ENCODE measurements around the gene KAZN. TPM values are rescaled to one million over a fixed set of nuclear protein-coding genes. Genes with fewer than 3 reads are reported as not detected.

The KAZN gene
- total RNA-seq, 4 donors from 2014 or later: 0.77 to 12.3 (median 4.9) TPM

- no peaks in the 10 kb centered on the region for H3K27me3 ChIP-seq
- no peak overlapping the region for H3K4me3 ChIP-seq
- TF ChIP-seq CTCF (IDR thresholded peaks at IDR 0.05) (no peak), POLR2A (IDR thresholded peaks at IDR 0.05) (no peak)
- DNase-seq: no peak
- no peaks in the 10 kb centered on the region for H3K9me3 ChIP-seq
- intact Hi-C loops (cut with DNase I; ENCODE audit: low total_unique reads): no loop called here
- no peaks in the 10 kb centered on the region for H3K36me3 ChIP-seq
- no peaks in the 10 kb centered on the region for H3K4me1 ChIP-seq
- no peak overlapping the region for H3K27ac ChIP-seq
These were observed 378.9 kb downstream of the KAZN start for GRCh38 chr1:14977338-14977931.

- no peaks in the 10 kb centered on the region for H3K36me3 ChIP-seq
- H3K27me3 ChIP-seq: no peaks in the 10 kb centered on the region
- TF ChIP-seq POLR2A (IDR thresholded peaks at IDR 0.05): no peak
- TF ChIP-seq CTCF (IDR thresholded peaks at IDR 0.05): no peak
- no peak overlapping the region for H3K4me3 ChIP-seq
- no peaks in the 10 kb centered on the region for H3K9me3 ChIP-seq
- H3K4me1 ChIP-seq: no peaks in the 10 kb centered on the region
- H3K27ac ChIP-seq: no peak overlapping the region
- intact Hi-C loops (cut with DNase I; ENCODE audit: low total_unique reads): no loop called here
- DNase-seq: peak; percentile 25 to 28
These were observed 382.2 kb downstream of the KAZN start for GRCh38 chr1:14980621-14981218.

- H3K27ac ChIP-seq: no peak overlapping the region
- no peak for DNase-seq
- TF ChIP-seq CTCF (IDR thresholded peaks at IDR 0.05) (no peak), POLR2A (IDR thresholded peaks at IDR 0.05) (no peak)
These were observed 383.5 kb downstream of the KAZN start for GRCh38 chr1:14982029-14982428.

GRCh38 chr1:14983277-14983676, 384.8 kb downstream of the KAZN start:
- Histone ChIP-seq H3K27me3 (no peaks in the 10 kb centered on the region), H3K9me3 (no peaks in the 10 kb centered on the region), H3K4me3 (no peak overlapping the region), H3K4me1 (no peaks in the 10 kb centered on the region), H3K27ac (no peak overlapping the region), H3K36me3 (no peaks in the 10 kb centered on the region)
- TF ChIP-seq POLR2A (IDR thresholded peaks at IDR 0.05) (no peak), CTCF (IDR thresholded peaks at IDR 0.05) (no peak)
- intact Hi-C loops (cut with DNase I; ENCODE audit: low total_unique reads): no loop called here
- no peak for DNase-seq

More at GRCh38 chr1:14982029-14982428, 383.5 kb downstream of the KAZN start:
- intact Hi-C loops (cut with DNase I; ENCODE audit: low total_unique reads): no loop called here
- no peaks in the 10 kb centered on the region for H3K36me3 ChIP-seq
- no peak overlapping the region for H3K4me3 ChIP-seq
- H3K9me3 ChIP-seq: no peaks in the 10 kb centered on the region
- no peaks in the 10 kb centered on the region for H3K4me1 ChIP-seq
- H3K27me3 ChIP-seq: no peaks in the 10 kb centered on the region

- Histone ChIP-seq H3K27me3 (no peaks in the 10 kb centered on the region), H3K27ac (no peak overlapping the region), H3K4me1 (no peaks in the 10 kb centered on the region), H3K4me3 (no peak overlapping the region), H3K9me3 (no peaks in the 10 kb centered on the region), H3K36me3 (no peaks in the 10 kb centered on the region)
- no peak for TF ChIP-seq CTCF (IDR thresholded peaks at IDR 0.05)
- TF ChIP-seq POLR2A (IDR thresholded peaks at IDR 0.05): no peak
- intact Hi-C loops (cut with DNase I; ENCODE audit: low total_unique reads): no loop called here
- DNase-seq: no peak
These were observed 387.7 kb downstream of the KAZN start for GRCh38 chr1:14986168-14986567.
